Hepatic stellate cell (primary cell): ENCODE measurements around the gene RPS3.
A peak's percentile ranks its signal among the peaks of the same experiment; 100 is the strongest.

ENCODE experiments used
- DNase-seq: peaks from one replicate; pipeline ENCODE4 v3.0.0; 2011; ENCODE audit warnings: low spot score

The RPS3 gene

GRCh38 chr11:75420224-75421034 lies 21.1 kb downstream of the RPS3 start:
- no peak for DNase-seq

- no peak for DNase-seq
Measured at GRCh38 chr11:75421035-75421602, 21.8 kb downstream of the RPS3 start.

- no peak for DNase-seq
Measured at GRCh38 chr11:75421902-75422247, 22.6 kb downstream of the RPS3 start.

GRCh38 chr11:75422248-75423231 lies 23.2 kb downstream of the RPS3 start:
- DNase-seq: no peak

GRCh38 chr11:75423721-75424120 lies 24.4 kb downstream of the RPS3 start:
- DNase-seq: no peak

GRCh38 chr11:75424396-75424795 lies 25.1 kb downstream of the RPS3 start:
- DNase-seq: no peak

GRCh38 chr11:75425422-75425821 lies 26.1 kb downstream of the RPS3 start:
- no peak for DNase-seq

GRCh38 chr11:75426720-75427086 lies 27.4 kb downstream of the RPS3 start:
- DNase-seq: no peak

GRCh38 chr11:75427181-75427580 lies 27.9 kb downstream of the RPS3 start:
- no peak for DNase-seq

GRCh38 chr11:75428281-75428724 lies 29.0 kb downstream of the RPS3 start:
- no peak for DNase-seq

GRCh38 chr11:75428989-75429640 lies 29.8 kb downstream of the RPS3 start:
- no peak for DNase-seq

- DNase-seq: no peak
Measured at GRCh38 chr11:75429641-75429901, 30.3 kb downstream of the RPS3 start.

- peak; percentile 80 for DNase-seq
Measured at GRCh38 chr11:75429902-75430713, 30.8 kb downstream of the RPS3 start.

- DNase-seq: no peak
Measured at GRCh38 chr11:75430714-75431532, 31.6 kb downstream of the RPS3 start.

- no peak for DNase-seq
Measured at GRCh38 chr11:75431533-75432525, 32.5 kb downstream of the RPS3 start.

GRCh38 chr11:75432911-75433321 lies 33.6 kb downstream of the RPS3 start, which contains the start of gene KLHL35:
TSS of gene KLHL35 (minus strand) at chr11:75433203. CDS start at chr11:75430629, 2,574 bp downstream.
- no peak for DNase-seq

- no peak for DNase-seq
Measured at GRCh38 chr11:75433443-75433842, 34.1 kb downstream of the RPS3 start.

GRCh38 chr11:75434051-75434450 lies 34.7 kb downstream of the RPS3 start:
- no peak for DNase-seq

GRCh38 chr11:75434886-75435570 lies 35.7 kb downstream of the RPS3 start:
- DNase-seq: no peak
